HL-60 (cell line): ENCODE measurements around the gene ACO1.

Experiments
- DNase-seq, 2 experiments: peaks; one replicate each; pipeline ENCODE4 v3.0.0-alpha.2; 2010 to 2020; ENCODE audit warnings: low read depth in 1 of 2, low spot score in 1 of 2
- H3K27ac ChIP-seq: fragments of 250-450 bp; sonication (Bioruptor Pico); replicated peaks from 2 replicates; pipeline ENCODE4 v1.5.1; 2020; ENCODE audit warnings: mild to moderate bottlenecking, moderate library complexity
- H3K27me3 ChIP-seq: fragments of 250-450 bp; sonication (Bioruptor Pico); 2 replicates; pipeline ENCODE4 v1.5.1; 2021; ENCODE audit warnings: mild to moderate bottlenecking, moderate library complexity; ENCODE audit not compliant: insufficient read depth, poor library complexity, severe bottlenecking
- H3K4me3 ChIP-seq: replicated peaks from 2 replicates; pipeline ENCODE4 v1.5.1; 2011; ENCODE audit warnings: mild to moderate bottlenecking, control low read depth, low read length; ENCODE audit not compliant: insufficient read depth
- GABPA ChIP-seq: IDR thresholded peaks from 2 replicates; pipeline ENCODE4 v1.6.1; 2012; ENCODE audit warnings: low read depth
- POLR2AphosphoS5 ChIP-seq: IDR thresholded peaks from 2 replicates; pipeline ENCODE4 v1.6.1; 2012; ENCODE audit warnings: low read depth
- SPI1 ChIP-seq: IDR thresholded peaks from 2 replicates; pipeline ENCODE4 v1.6.1; 2012; ENCODE audit warnings: low read depth, mild to moderate bottlenecking, borderline replicate concordance
- TF ChIP-seq, protein P1 (sequence below): IDR thresholded peaks from 2 replicates; pipeline ENCODE4 v1.6.1; 2012; ENCODE audit warnings: low read depth; ENCODE audit not compliant: insufficient replicate concordance
- TF ChIP-seq, protein P2 (sequence below): IDR thresholded peaks from one replicate; pipeline ENCODE4 v1.5.1; 2011; ENCODE audit warnings: low read length, control low read depth, inconsistent platforms; ENCODE audit not compliant: insufficient read depth

ACO1 gene

DNA sequence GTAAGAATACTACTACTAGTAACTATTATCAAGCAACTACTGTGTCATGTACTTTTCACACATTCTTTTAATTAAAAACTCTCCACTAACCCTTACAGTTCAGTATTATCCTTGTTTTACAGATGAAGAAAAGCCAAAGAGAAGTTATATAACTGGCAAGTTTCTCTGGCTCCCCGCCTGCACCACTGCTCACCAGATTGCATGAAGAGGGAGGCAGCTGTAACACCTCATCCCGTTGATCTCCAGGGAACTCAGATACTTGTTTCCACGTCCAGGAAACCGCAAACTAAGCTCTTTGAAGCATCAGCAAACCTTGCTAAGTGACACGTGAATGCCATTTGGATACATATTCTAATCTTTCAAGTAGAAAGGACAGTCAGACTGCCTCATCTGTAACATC, 71.3 kb downstream of the ACO1 start:
- no peak overlapping the region for H3K27ac ChIP-seq
- TF ChIP-seq SPI1 (no peak), POLR2AphosphoS5 (no peak), GABPA (no peak)
- TF ChIP-seq, protein P1, sequence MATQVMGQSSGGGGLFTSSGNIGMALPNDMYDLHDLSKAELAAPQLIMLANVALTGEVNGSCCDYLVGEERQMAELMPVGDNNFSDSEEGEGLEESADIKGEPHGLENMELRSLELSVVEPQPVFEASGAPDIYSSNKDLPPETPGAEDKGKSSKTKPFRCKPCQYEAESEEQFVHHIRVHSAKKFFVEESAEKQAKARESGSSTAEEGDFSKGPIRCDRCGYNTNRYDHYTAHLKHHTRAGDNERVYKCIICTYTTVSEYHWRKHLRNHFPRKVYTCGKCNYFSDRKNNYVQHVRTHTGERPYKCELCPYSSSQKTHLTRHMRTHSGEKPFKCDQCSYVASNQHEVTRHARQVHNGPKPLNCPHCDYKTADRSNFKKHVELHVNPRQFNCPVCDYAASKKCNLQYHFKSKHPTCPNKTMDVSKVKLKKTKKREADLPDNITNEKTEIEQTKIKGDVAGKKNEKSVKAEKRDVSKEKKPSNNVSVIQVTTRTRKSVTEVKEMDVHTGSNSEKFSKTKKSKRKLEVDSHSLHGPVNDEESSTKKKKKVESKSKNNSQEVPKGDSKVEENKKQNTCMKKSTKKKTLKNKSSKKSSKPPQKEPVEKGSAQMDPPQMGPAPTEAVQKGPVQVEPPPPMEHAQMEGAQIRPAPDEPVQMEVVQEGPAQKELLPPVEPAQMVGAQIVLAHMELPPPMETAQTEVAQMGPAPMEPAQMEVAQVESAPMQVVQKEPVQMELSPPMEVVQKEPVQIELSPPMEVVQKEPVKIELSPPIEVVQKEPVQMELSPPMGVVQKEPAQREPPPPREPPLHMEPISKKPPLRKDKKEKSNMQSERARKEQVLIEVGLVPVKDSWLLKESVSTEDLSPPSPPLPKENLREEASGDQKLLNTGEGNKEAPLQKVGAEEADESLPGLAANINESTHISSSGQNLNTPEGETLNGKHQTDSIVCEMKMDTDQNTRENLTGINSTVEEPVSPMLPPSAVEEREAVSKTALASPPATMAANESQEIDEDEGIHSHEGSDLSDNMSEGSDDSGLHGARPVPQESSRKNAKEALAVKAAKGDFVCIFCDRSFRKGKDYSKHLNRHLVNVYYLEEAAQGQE = no peak
- TF ChIP-seq, protein P2, sequence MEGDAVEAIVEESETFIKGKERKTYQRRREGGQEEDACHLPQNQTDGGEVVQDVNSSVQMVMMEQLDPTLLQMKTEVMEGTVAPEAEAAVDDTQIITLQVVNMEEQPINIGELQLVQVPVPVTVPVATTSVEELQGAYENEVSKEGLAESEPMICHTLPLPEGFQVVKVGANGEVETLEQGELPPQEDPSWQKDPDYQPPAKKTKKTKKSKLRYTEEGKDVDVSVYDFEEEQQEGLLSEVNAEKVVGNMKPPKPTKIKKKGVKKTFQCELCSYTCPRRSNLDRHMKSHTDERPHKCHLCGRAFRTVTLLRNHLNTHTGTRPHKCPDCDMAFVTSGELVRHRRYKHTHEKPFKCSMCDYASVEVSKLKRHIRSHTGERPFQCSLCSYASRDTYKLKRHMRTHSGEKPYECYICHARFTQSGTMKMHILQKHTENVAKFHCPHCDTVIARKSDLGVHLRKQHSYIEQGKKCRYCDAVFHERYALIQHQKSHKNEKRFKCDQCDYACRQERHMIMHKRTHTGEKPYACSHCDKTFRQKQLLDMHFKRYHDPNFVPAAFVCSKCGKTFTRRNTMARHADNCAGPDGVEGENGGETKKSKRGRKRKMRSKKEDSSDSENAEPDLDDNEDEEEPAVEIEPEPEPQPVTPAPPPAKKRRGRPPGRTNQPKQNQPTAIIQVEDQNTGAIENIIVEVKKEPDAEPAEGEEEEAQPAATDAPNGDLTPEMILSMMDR = no peak
- no peak for DNase-seq
- H3K27me3 ChIP-seq = no peaks in the 10 kb centered on the region
- no peak overlapping the region for H3K4me3 ChIP-seq

DNA sequence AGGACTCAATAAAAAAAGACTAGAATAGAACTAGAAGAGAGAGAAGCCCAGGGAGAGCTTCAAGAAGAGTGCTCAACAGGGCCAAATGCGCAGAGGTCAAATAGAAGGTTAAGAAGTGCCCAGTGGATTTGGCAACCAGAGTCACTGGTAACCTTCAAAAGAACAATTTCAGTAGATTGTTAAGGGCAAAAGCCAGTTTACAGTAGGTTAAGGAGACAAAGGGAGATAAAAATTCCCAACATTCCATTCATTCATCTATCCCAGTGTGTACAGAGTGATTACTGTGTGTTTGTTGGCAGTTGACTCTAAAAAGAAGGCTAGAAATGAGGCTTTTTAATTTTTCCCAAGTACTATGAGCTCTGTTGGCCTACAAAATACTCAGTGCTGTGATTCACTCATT, 72.1 kb downstream of the ACO1 start:
- Histone ChIP-seq H3K27ac (no peak overlapping the region), H3K4me3 (no peak overlapping the region)

DNA sequence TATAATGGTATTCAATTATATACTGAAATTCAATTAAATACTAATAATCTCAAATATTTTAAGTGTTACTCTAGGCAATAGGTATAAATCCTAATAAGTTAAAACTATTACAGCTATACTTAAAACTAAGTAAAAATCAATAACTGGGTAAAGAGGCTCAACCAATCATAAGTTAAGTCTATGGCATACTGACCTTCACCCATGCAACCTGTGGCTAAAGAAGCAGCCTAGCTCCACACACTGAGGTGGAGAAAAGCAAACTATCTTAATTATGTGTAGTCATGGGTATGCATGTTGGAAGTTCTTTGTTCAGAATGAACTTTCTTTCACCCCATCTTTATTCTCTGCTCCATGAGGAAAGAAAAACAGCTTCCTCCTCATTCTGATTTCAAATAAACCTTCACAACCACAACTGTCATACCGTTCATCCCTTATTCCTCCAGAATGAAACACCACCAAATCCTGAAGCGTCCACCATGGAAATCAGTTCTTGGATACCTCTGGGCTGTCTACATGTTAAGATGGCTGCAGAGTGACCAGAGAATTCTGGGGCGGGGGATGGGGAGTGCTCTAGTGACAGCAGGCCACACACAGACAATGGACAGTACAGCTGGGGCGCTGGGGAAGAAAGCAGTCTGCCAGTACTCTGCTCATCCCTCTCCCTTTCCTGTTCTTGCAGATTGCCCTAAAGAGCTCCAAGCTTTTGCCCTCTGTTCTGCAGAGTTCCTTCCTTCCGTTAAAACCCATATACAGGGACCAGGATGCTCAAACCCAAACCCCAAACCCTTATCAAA, 79.3 kb downstream of the ACO1 start:
- H3K27ac ChIP-seq = no peak overlapping the region
- TF ChIP-seq SPI1 (no peak), POLR2AphosphoS5 (no peak)
- TF ChIP-seq, protein P1 = no peak
- H3K4me3 ChIP-seq = no peak overlapping the region
- DNase-seq = no peak
- no peaks in the 10 kb centered on the region for H3K27me3 ChIP-seq

More for the DNA sequence above, 72.1 kb downstream of the ACO1 start:
- no peak for TF ChIP-seq POLR2AphosphoS5
- TF ChIP-seq SPI1 = no peak
- TF ChIP-seq, protein P2 = no peak
- TF ChIP-seq, protein P1 = no peak
- TF ChIP-seq GABPA = no peak
- H3K27me3 ChIP-seq = no peaks in the 10 kb centered on the region
- no peak for DNase-seq
